CD14-positive monocyte (primary cell): ENCODE measurements around the gene NDUFB8. TPM values are rescaled to one million over a fixed set of nuclear protein-coding genes. Genes with fewer than 3 reads are reported as not detected.
A peak's percentile ranks its signal among the peaks of the same experiment; 100 is the strongest.

Experiments used
- DNase-seq, 3 donors: peaks; one replicate each; pipeline ENCODE4 v3.0.0-alpha.2; 2011 to 2022
- H2AFZ ChIP-seq: 2 replicates; pipeline ENCODE4 v1.6.0; 2012; ENCODE audit warnings: mild to moderate bottlenecking, low read depth, low read length, inconsistent platforms; ENCODE audit not compliant: insufficient read depth, poor library complexity, severe bottlenecking
- H3K27ac ChIP-seq, 2 donors: 1 replicate in 1 of 2; 2 replicates in 1 of 2; pipeline ENCODE4 v1.5.1; 2012 to 2013; ENCODE audit warnings: low read length in 2 of 2, control low read depth in 1 of 2, inconsistent platforms in 1 of 2, low read depth in 1 of 2, mild to moderate bottlenecking in 1 of 2
- H3K27me3 ChIP-seq, 2 donors: one replicate each; pipeline versions ENCODE4 v1.6.0 to v1.6.1; 2011 to 2013; ENCODE audit warnings: low read length in 2 of 2; ENCODE audit not compliant: control insufficient read depth in 2 of 2, insufficient read depth in 2 of 2
- H3K36me3 ChIP-seq, 2 donors: replicated peaks in 1 of 2; 1 replicate in 1 of 2; 2 replicates in 1 of 2; pipeline versions ENCODE4 v1.5.1 to v1.6.1; 2012 to 2013; ENCODE audit warnings: low read length in 2 of 2, control low read depth in 1 of 2, inconsistent platforms in 1 of 2, mild to moderate bottlenecking in 1 of 2; ENCODE audit not compliant: insufficient read depth in 2 of 2, control insufficient read depth in 1 of 2
- H3K4me1 ChIP-seq, 2 donors: 1 replicate in 1 of 2; 2 replicates in 1 of 2; pipeline versions ENCODE4 v1.5.1 to v1.6.1; 2012 to 2013; ENCODE audit warnings: low read length in 2 of 2, control low read depth in 1 of 2, inconsistent platforms in 1 of 2, mild to moderate bottlenecking in 1 of 2, moderate library complexity in 1 of 2; ENCODE audit not compliant: insufficient read depth in 2 of 2, control insufficient read depth in 1 of 2
- H3K4me2 ChIP-seq: replicated peaks from 2 replicates; pipeline ENCODE3; 2012; ENCODE audit warnings: low read length, moderate library complexity, mild to moderate bottlenecking; ENCODE audit not compliant: poor library complexity, severe bottlenecking; ENCODE audit errors: extremely low read depth
- H3K4me3 ChIP-seq, 3 experiments: fragments of 200-600 bp in 1 of 3; sonication (generic) in 1 of 3; replicated peaks in 1 of 3; 1 replicate in 2 of 3; 2 replicates in 1 of 3; pipeline ENCODE4 v1.5.1; 2011 to 2013; ENCODE audit warnings: low read length in 3 of 3, mild to moderate bottlenecking in 3 of 3, control low read depth in 2 of 3, low read depth in 2 of 3, inconsistent platforms in 1 of 3, moderate library complexity in 1 of 3
- H3K79me2 ChIP-seq: 2 replicates; pipeline ENCODE4 v1.6.0; 2012; ENCODE audit warnings: mild to moderate bottlenecking, control low read depth, inconsistent platforms, low read length, moderate library complexity; ENCODE audit not compliant: insufficient read depth
- H3K9ac ChIP-seq: 2 replicates; pipeline ENCODE4 v1.6.0; 2017; ENCODE audit warnings: low read length, mild to moderate bottlenecking; ENCODE audit not compliant: insufficient read depth, poor library complexity, severe bottlenecking
- H3K9me3 ChIP-seq, 2 donors: replicated peaks in 1 of 2; 1 replicate in 1 of 2; 2 replicates in 1 of 2; pipeline versions ENCODE4 v1.5.1 to v1.6.1; 2012 to 2013; ENCODE audit warnings: low read length in 2 of 2, control low read depth in 1 of 2; ENCODE audit not compliant: control insufficient read depth in 1 of 2, insufficient read depth in 1 of 2
- H4K20me1 ChIP-seq: 2 replicates; pipeline ENCODE4 v1.6.0; 2012; ENCODE audit warnings: mild to moderate bottlenecking, low read length, control low read depth, moderate library complexity; ENCODE audit not compliant: insufficient read depth
- H3K27ac Mint-ChIP-seq, 7 donors: one replicate each; pipeline ENCODE4 v1.8.0; 2020; ENCODE audit warnings: mild to moderate bottlenecking in 7 of 7, mixed read lengths in 7 of 7, moderate library complexity in 6 of 7, inconsistent platforms in 2 of 7
- H3K27me3 Mint-ChIP-seq, 3 donors: one replicate each; pipeline ENCODE4 v1.8.0; 2021 to 2022; ENCODE audit warnings: low read depth in 3 of 3, mild to moderate bottlenecking in 3 of 3, mixed read lengths in 3 of 3, moderate library complexity in 3 of 3, inconsistent platforms in 1 of 3
- H3K36me3 Mint-ChIP-seq, 2 donors: one replicate each; pipeline ENCODE4 v1.8.0; 2020; ENCODE audit warnings: mixed read lengths in 2 of 2, inconsistent platforms in 1 of 2, mild to moderate bottlenecking in 1 of 2
- H3K4me1 Mint-ChIP-seq: one replicate; pipeline ENCODE4 v1.8.0; 2020; ENCODE audit warnings: mild to moderate bottlenecking, mixed read lengths
- H3K4me3 Mint-ChIP-seq, 2 donors: one replicate each; pipeline ENCODE4 v1.8.0; 2020; ENCODE audit warnings: mild to moderate bottlenecking in 2 of 2, mixed read lengths in 2 of 2, moderate library complexity in 1 of 2
- H3K9me3 Mint-ChIP-seq, 7 donors: one replicate each; pipeline ENCODE4 v1.8.0; 2020 to 2022; ENCODE audit warnings: mixed read lengths in 7 of 7, mild to moderate bottlenecking in 6 of 7, moderate library complexity in 6 of 7, inconsistent platforms in 2 of 7
- CTCF ChIP-seq: fragments of 200-600 bp; IDR thresholded peaks from one replicate; pipeline ENCODE4 v1.8.0; 2022; ENCODE audit warnings: antibody characterized with exemption, mild to moderate bottlenecking
- WGBS: methylation state at CpG from one replicate; pipeline ENCODE4 v1.1.5; 2013; ENCODE audit warnings: missing lambda C conversion rate; ENCODE audit not compliant: insufficient coverage; 5-methylcytosine and 5-hydroxymethylcytosine counted together
- intact Hi-C, 2 donors: fragments of 100-400 bp; cut with micrococcal nuclease; formaldehyde crosslinking; loops; one replicate each; pipeline versions ENCODE4 v1.15.0 to v1.15.1; 2023
- polyA plus RNA-seq, 3 donors: library from polyadenylated mRNA; depleted of rRNA in 1 of 3; unstranded in 2 of 3; stranded (reverse) in 1 of 3; fragments of 300-500 nt in 2 of 3; fragments of >200 nt in 1 of 3; fragmentation: Illumina TruSeq in 2 of 3; gene quantifications; 1 replicate in 2 of 3; 2 replicates in 1 of 3; pipeline ENCODE4 v1.2.3, GENCODE V29; 2012 to 2021

The NDUFB8 gene
- polyA plus RNA-seq, 3 donors: 124 to 419 (median 381) TPM

- H3K4me1 ChIP-seq: peaks cover 14 to 21% of the 10 kb centered on the region in 2 donors
- no peak for DNase-seq
- H3K9me3 ChIP-seq: no peaks in the 10 kb centered on the region
- H3K36me3 Mint-ChIP-seq: peaks cover 0 to 4% of the 10 kb centered on the region in 2 donors
- H4K20me1 ChIP-seq: no peaks in the 10 kb centered on the region
- H3K9me3 Mint-ChIP-seq: peaks cover 0 to 14% (median 2%) of the 10 kb centered on the region in 7 donors
- no peak for TF ChIP-seq CTCF
- no peak overlapping the region for H3K27ac Mint-ChIP-seq
- H3K79me2 ChIP-seq: no peaks in the 10 kb centered on the region
- H3K27ac ChIP-seq: no peak overlapping the region
- H3K4me1 Mint-ChIP-seq: peaks cover 16% of the 10 kb centered on the region
- no peak overlapping the region for H3K9ac ChIP-seq
- peak overlapping the region in 1 of 2 donors; percentile 63 for H3K4me3 Mint-ChIP-seq
- peaks cover 52 to 60% (median 55%) of the 10 kb centered on the region in 3 donors for H3K27me3 Mint-ChIP-seq
- intact Hi-C loops: no loop called here
- no peak overlapping the region for H3K4me3 ChIP-seq
- no peak overlapping the region for H2AFZ ChIP-seq
- peaks cover 34 to 56% of the 10 kb centered on the region in 2 donors for H3K27me3 ChIP-seq
- WGBS: no CpG with 5 or more reads among the region's 4 CpGs
- no peak overlapping the region for H3K4me2 ChIP-seq
- no peaks in the 10 kb centered on the region for H3K36me3 ChIP-seq
Observed at GRCh38 chr10:100479037-100479436, 50.6 kb downstream of the NDUFB8 start.

- Histone ChIP-seq H3K9me3 (no peaks in the 10 kb centered on the region), H3K36me3 (no peaks in the 10 kb centered on the region), H4K20me1 (no peaks in the 10 kb centered on the region), H3K9ac (no peak overlapping the region), H3K79me2 (no peaks in the 10 kb centered on the region), H2AFZ (no peak overlapping the region), H3K4me2 (no peak overlapping the region), H3K27me3 (peaks cover 26 to 53% of the 10 kb centered on the region in 2 donors), H3K27ac (no peak overlapping the region), H3K4me3 (no peak overlapping the region), H3K4me1 (peaks cover 14 to 15% of the 10 kb centered on the region in 2 donors)
- intact Hi-C loops: no loop called here
- no peak for DNase-seq
- Mint-ChIP-seq H3K9me3 (peaks cover 0 to 10% (median 2%) of the 10 kb centered on the region in 7 donors), H3K4me3 (peak overlapping the region in 1 of 2 donors; percentile 6), H3K36me3 (peaks cover 0 to 2% of the 10 kb centered on the region in 2 donors), H3K4me1 (peaks cover 14% of the 10 kb centered on the region), H3K27me3 (peaks cover 48 to 54% (median 49%) of the 10 kb centered on the region in 3 donors), H3K27ac (no peak overlapping the region)
- TF ChIP-seq CTCF: no peak
- WGBS: 55% methylated on average over 2 of the region's 5 CpGs
Observed at GRCh38 chr10:100477970-100478369, 51.7 kb downstream of the NDUFB8 start.

Other genes starting within 250 kb of the NDUFB8 start
- 100 to 1,000 TPM in 2 of 3 donors, 10 to 100 TPM in 1; 37.9 to 142 (median 111) TPM for gene BLOC1S2, start 243.2 kb downstream of the NDUFB8 start, polyA plus RNA-seq
- 1 to 10 TPM in 1 of 3 donors, under 1 TPM in 1, not detected in 1; 0.15 to 1.5 TPM for gene PKD2L1, start 199.6 kb downstream of the NDUFB8 start, polyA plus RNA-seq
- gene SCD, start 182.6 kb downstream of the NDUFB8 start, polyA plus RNA-seq: 1 to 10 TPM in 2 of 3 donors, under 1 TPM in 1; 1.00 to 3.4 (median 1.0) TPM
- not detected for gene WNT8B, start 66.9 kb downstream of the NDUFB8 start, polyA plus RNA-seq
- gene SEC31B, start 10.0 kb downstream of the NDUFB8 start, polyA plus RNA-seq: 10 to 100 TPM in 1 of 3 donors, under 1 TPM in 2; 0.05 to 50.2 (median 0.09) TPM
- 10 to 100 TPM in 2 of 3 donors, 1 to 10 TPM in 1; 8.5 to 25.3 (median 17.2) TPM for gene HIF1AN, start 6.1 kb upstream of the NDUFB8 start, polyA plus RNA-seq
- not detected for gene PAX2, start 215.7 kb upstream of the NDUFB8 start, polyA plus RNA-seq